A549 (cell line): ENCODE data around the gene SMYD4. TPM values are rescaled to one million over a fixed set of nuclear protein-coding genes. Genes with fewer than 3 reads are reported as not detected.
A peak's percentile ranks its signal among the peaks of the same experiment; 100 is the strongest.

Source experiments
- ATAC-seq, 2 experiments: fragments of 200-7000 bp in 1 of 2; fragments of >200 bp in 1 of 2; cut with Nextera tagmentation in 1 of 2; cut with Tn5 transposase in 1 of 2; 3 replicates each; pipeline versions ENCODE4 v1.8.0 to v1.9.1; 2018 to 2020; ENCODE audit warnings: mild to moderate bottlenecking in 1 of 2, moderate library complexity in 1 of 2
- CTCF ChIA-PET: fragments of 300-600 bp; sonication (Branson Sonifier 250); formaldehyde crosslinking; extraction: SDS; loops from one replicate; lab custom pipeline; 2021; ENCODE audit warnings: antibody characterized with exemption, inconsistent platforms; lab: Yijun Ruan, JAX
- POLR2A ChIA-PET: fragments of 350-600 bp; formaldehyde crosslinking; extraction: SDS; loops from one replicate; lab custom pipeline; 2021; ENCODE audit warnings: antibody characterized with exemption, inconsistent platforms; lab: Yijun Ruan, JAX
- DNase-seq, 2 experiments: peaks; one replicate each; pipeline versions ENCODE4 v3.0.0 to v3.0.0-alpha.2; 2011 to 2016; ENCODE audit warnings: low read depth in 1 of 2, low spot score in 1 of 2
- FAIRE-seq: peaks from 2 replicates; lab custom pipeline; 2011; peaks lifted over from hg19 to GRCh38; lab: Jason Lieb, UNC
- H3K27ac ChIP-seq, 2 experiments: fragments of >200 bp; sonication (Bioruptor Twin); formaldehyde crosslinking; 3 replicates each; pipeline ENCODE4 v1.5.1; 2016 to 2017
- H3K4me1 ChIP-seq: fragments of >200 bp; sonication (Bioruptor Twin); formaldehyde crosslinking; 3 replicates; pipeline ENCODE4 v1.6.1; 2016
- H3K4me2 ChIP-seq: fragments of >200 bp; sonication (Bioruptor Twin); formaldehyde crosslinking; 3 replicates; pipeline ENCODE4 v1.6.1; 2016
- H3K4me3 ChIP-seq: fragments of >200 bp; sonication (Bioruptor Twin); formaldehyde crosslinking; 3 replicates; pipeline ENCODE4 v1.5.1; 2016
- H3K9me3 ChIP-seq: fragments of >200 bp; sonication (Bioruptor Twin); formaldehyde crosslinking; 3 replicates; pipeline ENCODE4 v1.6.1; 2016
- BHLHE40 ChIP-seq: IDR thresholded peaks from 2 replicates; pipeline ENCODE4 v1.6.1; 2012; ENCODE audit warnings: low read depth, low read length, inconsistent platforms
- EHF ChIP-seq: fragments of 250-450 bp; sonication (Bioruptor Pico); IDR thresholded peaks from 2 replicates; pipeline ENCODE4 v1.5.0; 2020; ENCODE audit warnings: mild to moderate bottlenecking
- EHMT2 ChIP-seq: fragments of 200-600 bp; sonication (generic); IDR thresholded peaks from 2 replicates; pipeline ENCODE4 v1.6.1; 2016; ENCODE audit warnings: antibody characterized with exemption, low read depth, mild to moderate bottlenecking, moderate library complexity
- EP300 ChIP-seq, 2 experiments: fragments of >200 bp; sonication (Bioruptor Twin); formaldehyde crosslinking; IDR thresholded peaks; 2 replicates in 1 of 2; 3 replicates in 1 of 2; pipeline ENCODE4 v1.6.1; 2016 to 2017
- ESRRA ChIP-seq: fragments of 150-350 bp; IDR thresholded peaks from 2 replicates; pipeline ENCODE4 v1.6.1; 2014; ENCODE audit warnings: mild to moderate bottlenecking, low read length, borderline replicate concordance
- FOSL2 ChIP-seq, 2 experiments: fragments of 450-650 bp in 1 of 2; fragments of >200 bp in 1 of 2; sonication (Bioruptor Twin) in 1 of 2; formaldehyde crosslinking; IDR thresholded peaks; 2 replicates each; pipeline versions ENCODE4 v1.5.0 to v1.6.1; 2016 to 2020; ENCODE audit warnings: mild to moderate bottlenecking in 1 of 2, moderate library complexity in 1 of 2
- FOXS1 ChIP-seq: fragments of 250-450 bp; sonication (Bioruptor Pico); IDR thresholded peaks from 2 replicates; pipeline ENCODE4 v1.5.0; 2020; ENCODE audit warnings: mild to moderate bottlenecking, moderate library complexity
- HOXA7 ChIP-seq: fragments of 250-450 bp; sonication (Bioruptor Pico); IDR thresholded peaks from 2 replicates; pipeline ENCODE4 v1.5.0; 2020; ENCODE audit warnings: mild to moderate bottlenecking, moderate library complexity
- HOXB5 ChIP-seq: fragments of 250-450 bp; sonication (Bioruptor Pico); IDR thresholded peaks from 2 replicates; pipeline ENCODE4 v1.5.0; 2020; ENCODE audit warnings: mild to moderate bottlenecking, moderate library complexity
- KDM1A ChIP-seq: fragments of 200-600 bp; sonication (generic); IDR thresholded peaks from 2 replicates; pipeline ENCODE4 v1.6.1; 2016; ENCODE audit warnings: low read depth, mild to moderate bottlenecking
- MAZ ChIP-seq: fragments of 150-350 bp; IDR thresholded peaks from 2 replicates; pipeline ENCODE4 v1.6.1; 2014; ENCODE audit warnings: antibody characterized with exemption, low read depth, low read length, borderline replicate concordance
- NFE2L2 ChIP-seq: fragments of 150-350 bp; conservative IDR thresholded peaks from 2 replicates; pipeline ENCODE4 v1.6.1; 2014; ENCODE audit warnings: low read length
- POLR2A ChIP-seq: IDR thresholded peaks from 2 replicates; pipeline ENCODE4 v1.6.1; 2012; ENCODE audit warnings: mild to moderate bottlenecking, low read length
- ZFP36 ChIP-seq: fragments of 450-650 bp; IDR thresholded peaks from 2 replicates; pipeline ENCODE4 v1.6.1; 2014; ENCODE audit warnings: borderline replicate concordance; ENCODE audit not compliant: partially characterized antibody
- WGBS: methylation state at CpG from one replicate; pipeline ENCODE4 v1.1.6; 2017; ENCODE audit errors: missing lambda C conversion rate; 5-methylcytosine and 5-hydroxymethylcytosine counted together
- polyA plus RNA-seq, 4 experiments: library from polyadenylated mRNA; depleted of rRNA in 3 of 4; stranded (reverse); fragments of >200 nt; fragmentation: RNase III in 1 of 4; extraction: RNeasy Plus Mini Kit Qiagen cat#74134 plus additional on column Dnase treatment in 1 of 4; gene quantifications; 2 replicates in 3 of 4; 3 replicates in 1 of 4; pipeline ENCODE4 v1.2.3, GENCODE V29; 2011 to 2017
- TF ChIP-seq, protein P1 (sequence below): fragments of 200-600 bp; sonication (generic); IDR thresholded peaks from 2 replicates; pipeline ENCODE4 v1.6.1; 2016; ENCODE audit warnings: antibody characterized with exemption, mild to moderate bottlenecking, moderate library complexity
- TF ChIP-seq, protein P2 (sequence below): IDR thresholded peaks from 2 replicates; pipeline ENCODE4 v1.6.1; 2012
- TF ChIP-seq, protein P3 (sequence below): IDR thresholded peaks from 2 replicates; pipeline ENCODE4 v1.6.1; 2012
- TF ChIP-seq, protein P4 (sequence below): IDR thresholded peaks from 2 replicates; pipeline ENCODE4 v1.6.1; 2012; ENCODE audit warnings: low read depth, borderline replicate concordance
- TF ChIP-seq, protein P5 (sequence below): fragments of >200 bp; sonication (Bioruptor Twin); formaldehyde crosslinking; IDR thresholded peaks from 3 replicates; pipeline ENCODE4 v1.5.1; 2016

The SMYD4 gene
- polyA plus RNA-seq, 2 of the 4 experiments (the other 2 are of a cell fraction), result 11.1 to 12.1 TPM

DNA sequence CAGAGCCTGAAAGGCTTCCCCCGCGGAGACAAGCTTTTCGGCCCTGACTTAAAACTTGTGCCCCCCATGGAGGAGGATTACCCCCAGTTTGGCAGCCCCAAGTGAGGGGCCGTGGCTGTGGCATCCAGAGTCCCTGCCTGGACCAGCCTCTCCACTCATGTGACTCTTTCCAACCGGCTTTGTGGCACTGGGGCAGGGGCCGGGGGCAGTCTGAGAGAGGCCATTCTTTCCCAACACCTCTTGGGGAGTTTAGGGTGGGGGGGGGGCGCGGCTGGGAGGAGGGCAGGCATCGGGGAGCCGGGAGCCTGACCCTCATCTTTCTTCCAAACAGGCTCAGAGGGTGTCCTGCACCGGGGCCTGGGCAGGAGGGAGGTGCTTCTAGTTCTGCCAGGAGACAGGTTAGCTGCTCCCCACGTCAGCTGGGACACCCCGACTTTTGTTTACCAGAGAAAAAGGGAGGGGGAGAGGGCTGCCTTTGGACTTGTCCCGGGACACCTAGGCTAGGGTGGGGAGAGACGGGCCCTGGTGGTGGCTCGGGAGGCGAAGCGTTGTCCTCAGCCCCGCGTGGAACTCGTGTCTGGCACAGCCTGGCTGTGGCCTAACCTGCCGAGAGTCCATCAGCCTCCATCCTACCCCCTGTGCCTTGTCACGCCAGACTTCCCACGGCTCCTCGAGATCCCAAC lies 75.1 kb downstream of the SMYD4 start (continued):
- TF ChIP-seq, protein P1, sequence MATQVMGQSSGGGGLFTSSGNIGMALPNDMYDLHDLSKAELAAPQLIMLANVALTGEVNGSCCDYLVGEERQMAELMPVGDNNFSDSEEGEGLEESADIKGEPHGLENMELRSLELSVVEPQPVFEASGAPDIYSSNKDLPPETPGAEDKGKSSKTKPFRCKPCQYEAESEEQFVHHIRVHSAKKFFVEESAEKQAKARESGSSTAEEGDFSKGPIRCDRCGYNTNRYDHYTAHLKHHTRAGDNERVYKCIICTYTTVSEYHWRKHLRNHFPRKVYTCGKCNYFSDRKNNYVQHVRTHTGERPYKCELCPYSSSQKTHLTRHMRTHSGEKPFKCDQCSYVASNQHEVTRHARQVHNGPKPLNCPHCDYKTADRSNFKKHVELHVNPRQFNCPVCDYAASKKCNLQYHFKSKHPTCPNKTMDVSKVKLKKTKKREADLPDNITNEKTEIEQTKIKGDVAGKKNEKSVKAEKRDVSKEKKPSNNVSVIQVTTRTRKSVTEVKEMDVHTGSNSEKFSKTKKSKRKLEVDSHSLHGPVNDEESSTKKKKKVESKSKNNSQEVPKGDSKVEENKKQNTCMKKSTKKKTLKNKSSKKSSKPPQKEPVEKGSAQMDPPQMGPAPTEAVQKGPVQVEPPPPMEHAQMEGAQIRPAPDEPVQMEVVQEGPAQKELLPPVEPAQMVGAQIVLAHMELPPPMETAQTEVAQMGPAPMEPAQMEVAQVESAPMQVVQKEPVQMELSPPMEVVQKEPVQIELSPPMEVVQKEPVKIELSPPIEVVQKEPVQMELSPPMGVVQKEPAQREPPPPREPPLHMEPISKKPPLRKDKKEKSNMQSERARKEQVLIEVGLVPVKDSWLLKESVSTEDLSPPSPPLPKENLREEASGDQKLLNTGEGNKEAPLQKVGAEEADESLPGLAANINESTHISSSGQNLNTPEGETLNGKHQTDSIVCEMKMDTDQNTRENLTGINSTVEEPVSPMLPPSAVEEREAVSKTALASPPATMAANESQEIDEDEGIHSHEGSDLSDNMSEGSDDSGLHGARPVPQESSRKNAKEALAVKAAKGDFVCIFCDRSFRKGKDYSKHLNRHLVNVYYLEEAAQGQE, result no peak
- no peak for TF ChIP-seq ESRRA

DNA sequence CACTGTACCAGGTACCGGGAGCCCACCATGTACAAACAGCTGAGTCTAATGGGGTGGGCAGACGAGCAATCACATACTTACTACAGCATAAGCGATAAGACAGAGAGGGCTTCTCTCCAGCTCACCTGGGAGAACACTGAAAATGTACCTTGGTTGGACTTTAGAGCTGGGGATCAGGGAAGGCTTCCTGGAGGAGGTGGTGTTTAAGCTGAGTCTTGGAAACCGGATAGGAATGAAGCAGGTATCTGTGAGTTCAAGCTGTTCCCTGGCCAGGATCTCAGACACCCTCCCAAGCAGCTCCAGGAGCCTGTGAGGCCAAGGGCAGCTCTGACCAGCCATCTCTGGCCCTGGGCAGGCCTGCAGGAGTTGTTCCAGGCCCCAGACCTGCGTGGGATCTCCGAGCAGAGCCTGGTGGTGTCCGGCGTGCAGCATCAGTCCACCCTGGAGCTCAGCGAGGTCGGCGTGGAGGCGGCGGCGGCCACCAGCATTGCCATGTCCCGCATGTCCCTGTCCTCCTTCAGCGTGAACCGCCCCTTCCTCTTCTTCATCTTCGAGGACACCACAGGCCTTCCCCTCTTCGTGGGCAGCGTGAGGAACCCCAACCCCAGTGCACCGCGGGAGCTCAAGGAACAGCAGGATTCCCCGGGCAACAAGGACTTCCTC lies 75.8 kb downstream of the SMYD4 start:
- Histone ChIP-seq H3K27ac (peak overlapping the region in 1 of 2 experiments; percentile 33; a peak in 2 of 6 replicates), H3K4me3 (no peak overlapping the region), H3K4me2 (no peak overlapping the region), H3K4me1 (peaks cover 13% of the 10 kb centered on the region), H3K9me3 (peaks cover 1% of the 10 kb centered on the region; the same call in 2 of the 3 replicates)
- ChIA-PET POLR2A (interaction anchor here (1.9 to 2.7 kb wide), 2 partner anchors 29 to 37 kb away, joined by 7 to 10 read pairs; partner anchors contain the start of gene WDR81), CTCF (interaction anchor here (0.7 to 6.8 kb wide), 9 partner anchors 11 to 45 kb away, joined by 3 to 40 read pairs (median 4); partner anchors contain the start of gene SERPINF2)
- peak in 1 of 2 experiments; percentile 4 for DNase-seq
- no peak; a peak in 1 of 6 replicates for ATAC-seq
- 96% methylated on average over 23 of the region's 23 CpGs for WGBS
- no peak for FAIRE-seq
- TF ChIP-seq EHMT2 (no peak), KDM1A (no peak), ZFP36 (peak; percentile 97)

DNA sequence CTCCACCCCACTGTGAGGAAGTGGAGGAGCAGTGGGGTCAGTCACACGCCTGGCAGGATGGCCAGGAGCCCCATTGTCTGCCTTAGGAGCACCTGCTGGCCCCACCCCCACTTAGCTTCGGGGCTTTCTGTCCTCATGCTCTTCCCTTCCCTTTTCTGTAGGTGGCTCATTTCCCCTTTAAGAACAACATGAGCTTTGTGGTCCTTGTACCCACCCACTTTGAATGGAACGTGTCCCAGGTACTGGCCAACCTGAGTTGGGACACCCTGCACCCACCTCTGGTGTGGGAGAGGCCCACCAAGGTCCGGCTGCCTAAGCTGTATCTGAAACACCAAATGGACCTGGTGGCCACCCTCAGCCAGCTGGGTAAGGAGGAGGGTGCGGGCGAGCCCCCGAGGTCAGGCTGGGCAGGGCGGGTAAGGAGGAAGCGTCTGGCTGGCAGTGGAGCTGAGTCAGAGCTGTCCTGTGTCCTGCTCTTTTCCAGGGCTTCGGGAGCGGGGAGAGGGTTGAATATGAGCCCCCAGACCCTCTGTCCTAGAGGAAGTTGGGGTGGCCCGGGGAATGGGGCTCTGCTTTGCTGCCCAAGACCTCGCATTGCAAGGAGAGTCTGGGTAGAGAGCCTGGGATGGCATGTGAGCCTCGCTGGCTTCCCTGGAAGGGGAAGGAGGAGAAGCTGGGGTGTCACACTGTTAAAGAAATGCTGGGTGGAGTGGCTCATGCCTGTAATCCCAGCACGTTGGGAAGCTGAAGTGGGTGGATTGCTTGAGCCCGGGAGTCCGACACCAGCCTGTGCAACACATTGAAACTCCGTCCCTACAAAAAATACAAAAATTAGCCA lies 77.1 kb downstream of the SMYD4 start:
- DNase-seq (peak; percentile 68 to 83), FAIRE-seq (peak; percentile 91), ATAC-seq (peak; percentile 88 to 92)
- CTCF ChIA-PET, result interaction anchor here (0.7 to 6.8 kb wide), 14 partner anchors 10 to 179 kb away, joined by 3 to 40 read pairs (median 3); partner anchors contain the start of genes SERPINF1 and WDR81
- WGBS, result 17% methylated on average over 18 of the region's 18 CpGs
- peak overlapping the region; percentile 69 for H3K4me2 ChIP-seq
- peaks cover 10% of the 10 kb centered on the region for H3K9me3 ChIP-seq
- H3K4me3 ChIP-seq, result peak overlapping the region; percentile 33
- H3K4me1 ChIP-seq, result peaks cover 13% of the 10 kb centered on the region
- peak overlapping the region; percentile 76 to 88 for H3K27ac ChIP-seq
- POLR2A ChIA-PET, result interaction anchor here (1.3 to 2.7 kb wide), 4 partner anchors 17 to 36 kb away, joined by 3 to 10 read pairs (median 8); partner anchors contain the start of gene WDR81
- TF ChIP-seq FOSL2 (IDR thresholded peaks at IDR 0.05) (no peak), FOSL2 (CRISPR knock-in tag; IDR thresholded peaks at IDR 0.05) (no peak), EHMT2 (no peak), BHLHE40 (no peak), ESRRA (no peak), MAZ (no peak), FOXS1 (CRISPR knock-in tag) (no peak), POLR2A (peak; percentile 26; the same call in 1 of the 2 replicates), EP300 (IDR thresholded peaks at IDR 0.05) (no peak), EHF (CRISPR knock-in tag) (0 out of 2 replicates have a peak, but pooled peaks have one; percentile 31), HOXB5 (CRISPR knock-in tag) (0 out of 2 replicates have a peak, but pooled peaks have one; percentile 13), NFE2L2 (no peak), ZFP36 (no peak), HOXA7 (CRISPR knock-in tag) (no peak)
- TF ChIP-seq, protein P2, sequence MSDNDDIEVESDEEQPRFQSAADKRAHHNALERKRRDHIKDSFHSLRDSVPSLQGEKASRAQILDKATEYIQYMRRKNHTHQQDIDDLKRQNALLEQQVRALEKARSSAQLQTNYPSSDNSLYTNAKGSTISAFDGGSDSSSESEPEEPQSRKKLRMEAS, result peak; percentile 76
- TF ChIP-seq, protein P3, sequence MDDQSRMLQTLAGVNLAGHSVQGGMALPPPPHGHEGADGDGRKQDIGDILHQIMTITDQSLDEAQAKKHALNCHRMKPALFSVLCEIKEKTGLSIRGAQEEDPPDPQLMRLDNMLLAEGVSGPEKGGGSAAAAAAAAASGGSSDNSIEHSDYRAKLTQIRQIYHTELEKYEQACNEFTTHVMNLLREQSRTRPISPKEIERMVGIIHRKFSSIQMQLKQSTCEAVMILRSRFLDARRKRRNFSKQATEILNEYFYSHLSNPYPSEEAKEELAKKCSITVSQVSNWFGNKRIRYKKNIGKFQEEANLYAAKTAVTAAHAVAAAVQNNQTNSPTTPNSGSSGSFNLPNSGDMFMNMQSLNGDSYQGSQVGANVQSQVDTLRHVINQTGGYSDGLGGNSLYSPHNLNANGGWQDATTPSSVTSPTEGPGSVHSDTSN, result no peak
- TF ChIP-seq, protein P4, sequence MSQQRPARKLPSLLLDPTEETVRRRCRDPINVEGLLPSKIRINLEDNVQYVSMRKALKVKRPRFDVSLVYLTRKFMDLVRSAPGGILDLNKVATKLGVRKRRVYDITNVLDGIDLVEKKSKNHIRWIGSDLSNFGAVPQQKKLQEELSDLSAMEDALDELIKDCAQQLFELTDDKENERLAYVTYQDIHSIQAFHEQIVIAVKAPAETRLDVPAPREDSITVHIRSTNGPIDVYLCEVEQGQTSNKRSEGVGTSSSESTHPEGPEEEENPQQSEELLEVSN, result peak; percentile 57; the same call in 1 of the 2 replicates
- TF ChIP-seq, protein P5, sequence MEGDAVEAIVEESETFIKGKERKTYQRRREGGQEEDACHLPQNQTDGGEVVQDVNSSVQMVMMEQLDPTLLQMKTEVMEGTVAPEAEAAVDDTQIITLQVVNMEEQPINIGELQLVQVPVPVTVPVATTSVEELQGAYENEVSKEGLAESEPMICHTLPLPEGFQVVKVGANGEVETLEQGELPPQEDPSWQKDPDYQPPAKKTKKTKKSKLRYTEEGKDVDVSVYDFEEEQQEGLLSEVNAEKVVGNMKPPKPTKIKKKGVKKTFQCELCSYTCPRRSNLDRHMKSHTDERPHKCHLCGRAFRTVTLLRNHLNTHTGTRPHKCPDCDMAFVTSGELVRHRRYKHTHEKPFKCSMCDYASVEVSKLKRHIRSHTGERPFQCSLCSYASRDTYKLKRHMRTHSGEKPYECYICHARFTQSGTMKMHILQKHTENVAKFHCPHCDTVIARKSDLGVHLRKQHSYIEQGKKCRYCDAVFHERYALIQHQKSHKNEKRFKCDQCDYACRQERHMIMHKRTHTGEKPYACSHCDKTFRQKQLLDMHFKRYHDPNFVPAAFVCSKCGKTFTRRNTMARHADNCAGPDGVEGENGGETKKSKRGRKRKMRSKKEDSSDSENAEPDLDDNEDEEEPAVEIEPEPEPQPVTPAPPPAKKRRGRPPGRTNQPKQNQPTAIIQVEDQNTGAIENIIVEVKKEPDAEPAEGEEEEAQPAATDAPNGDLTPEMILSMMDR, result no peak
